Stimulated activated CD8-positive, alpha-beta memory T cell treated with anti-CD3 and anti-CD28 coated beads, Interleukin-12 subunit alpha, Interleukin-12 subunit beta, amount 100 ng/mL, for 1 hour (primary cell): Measurements from ENCODE around the gene PALMD.

ENCODE experiments used
- DNase-seq: peaks from one replicate; pipeline ENCODE4 v3.0.0-alpha.2; 2020; ENCODE audit warnings: low read depth

The PALMD gene

DNA sequence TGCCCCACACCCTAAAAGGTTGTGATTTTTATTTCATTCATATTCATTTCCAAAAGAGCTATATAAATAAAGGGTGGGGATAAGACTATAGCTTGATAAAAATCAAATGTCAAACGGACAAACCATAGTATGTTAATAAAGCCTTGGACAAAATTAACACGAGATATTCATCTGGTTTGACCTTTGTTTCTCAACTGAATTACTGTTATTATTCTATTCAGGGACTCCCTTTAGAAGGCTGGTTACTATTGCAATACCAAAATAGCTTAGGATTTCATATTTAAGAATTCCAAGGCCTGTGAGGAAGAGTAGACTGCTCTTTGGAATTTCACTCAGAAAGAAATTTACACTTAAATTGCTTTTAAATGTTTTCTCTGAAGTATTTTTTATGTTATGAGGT, 10.2 kb upstream of the PALMD start:
- DNase-seq, result no peak

DNA sequence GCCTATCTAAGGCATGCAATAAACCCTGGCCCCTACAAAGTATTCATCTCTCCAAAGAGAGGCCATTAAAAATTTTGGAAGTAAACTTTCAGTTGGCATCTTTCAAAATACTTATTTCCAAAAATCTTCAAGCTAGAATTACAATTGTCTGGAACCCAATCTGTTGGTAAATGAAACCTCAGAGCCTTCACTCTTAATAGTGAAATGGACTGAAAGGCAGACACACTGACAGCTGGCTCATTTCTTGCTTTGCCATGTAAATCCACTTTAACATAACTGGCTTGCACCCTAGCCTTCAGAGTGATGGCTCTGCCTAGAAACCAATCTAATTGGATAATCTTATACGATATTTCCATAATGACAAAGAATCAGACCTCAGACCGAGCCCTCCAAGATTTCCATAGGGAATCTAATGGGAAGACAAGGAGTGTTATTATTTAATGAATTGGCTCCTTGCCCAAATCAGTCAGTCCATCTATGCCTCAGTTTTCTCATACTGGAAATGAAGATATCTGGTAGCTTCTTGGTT, 9.2 kb upstream of the PALMD start:
- DNase-seq, result no peak

- DNase-seq, result no peak
These were observed 7.1 kb upstream of the PALMD start for GRCh38 chr1:99638853-99639252.

GRCh38 chr1:99639408-99639807, 6.5 kb upstream of the PALMD start:
- no peak for DNase-seq

DNA sequence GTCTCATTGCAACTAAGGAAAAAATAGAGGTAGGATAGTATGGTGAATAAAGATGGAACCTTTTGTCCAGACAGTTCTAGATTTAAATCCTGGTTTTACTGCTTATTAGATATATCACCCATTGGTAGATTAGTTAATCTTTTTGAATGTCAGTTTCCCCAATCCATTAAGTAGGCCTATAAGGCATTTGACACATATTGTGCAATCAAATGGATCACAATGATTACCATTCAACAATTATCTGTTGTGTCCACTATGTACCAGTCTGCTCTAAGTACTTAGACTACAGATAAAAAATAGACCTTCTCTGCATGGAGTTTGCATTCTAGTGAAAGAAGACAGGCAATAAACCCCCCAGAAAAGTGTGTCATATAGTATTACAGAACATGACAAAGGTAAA, 6.0 kb upstream of the PALMD start:
- no peak for DNase-seq

DNA sequence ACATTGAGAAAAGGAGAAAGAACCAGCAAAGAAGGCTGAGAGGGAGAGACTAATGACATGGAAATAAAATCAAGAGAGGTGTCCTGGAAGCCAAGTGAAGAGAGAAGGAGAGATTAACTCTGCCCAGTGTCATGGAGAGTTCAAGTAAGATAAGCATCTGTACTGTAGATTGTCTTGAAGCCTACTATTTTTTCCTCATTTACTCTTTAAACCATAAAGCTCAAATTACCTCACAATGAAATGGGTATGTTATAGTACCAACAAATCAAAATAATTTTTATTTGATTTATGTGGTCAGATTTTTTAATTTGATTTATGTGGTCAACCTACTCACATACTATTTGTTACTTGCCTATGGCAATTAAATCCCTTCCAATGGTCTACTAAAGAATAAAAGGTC, 5.2 kb upstream of the PALMD start:
- DNase-seq, result no peak

- DNase-seq, result no peak
These were observed 4.4 kb upstream of the PALMD start for GRCh38 chr1:99641558-99641957.

GRCh38 chr1:99642053-99642452, 3.9 kb upstream of the PALMD start:
- DNase-seq, result no peak

DNA sequence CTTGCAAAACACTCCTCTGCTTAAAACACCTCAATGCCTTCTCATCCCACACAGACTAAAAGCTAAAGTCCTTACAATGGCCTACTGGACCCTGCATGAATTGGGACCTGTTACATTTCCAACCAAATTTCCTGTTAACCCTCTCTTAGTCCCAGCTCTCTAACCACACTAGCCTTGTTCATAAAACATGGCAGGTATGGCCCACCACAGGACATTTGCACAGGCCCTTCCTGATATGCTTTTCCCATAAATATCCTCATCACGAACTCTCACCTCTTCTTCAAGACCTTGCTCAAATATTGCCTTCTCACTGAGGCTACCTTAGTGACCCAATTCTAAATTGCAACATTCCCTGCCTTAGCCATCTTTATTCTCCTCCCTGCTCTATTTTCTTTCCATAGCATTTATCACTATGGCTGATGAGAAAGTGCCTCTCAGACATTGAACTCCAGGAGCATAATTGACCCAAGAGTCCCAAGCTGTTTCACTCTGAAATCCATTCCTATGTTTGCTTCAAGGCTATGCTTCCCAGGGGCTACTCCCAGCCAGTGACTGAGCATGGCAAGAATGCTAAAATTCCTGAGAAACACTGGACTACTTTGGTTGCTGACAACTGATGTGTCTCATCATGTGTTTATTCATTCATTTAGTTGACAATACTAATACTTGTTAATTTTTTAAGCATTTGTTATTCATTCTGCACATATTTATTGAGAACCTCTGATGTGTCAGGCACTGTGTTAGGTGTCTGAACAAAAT, 2.7 kb upstream of the PALMD start:
- no peak for DNase-seq

GRCh38 chr1:99644279-99645004, 1.5 kb upstream of the PALMD start:
- DNase-seq, result no peak

DNA sequence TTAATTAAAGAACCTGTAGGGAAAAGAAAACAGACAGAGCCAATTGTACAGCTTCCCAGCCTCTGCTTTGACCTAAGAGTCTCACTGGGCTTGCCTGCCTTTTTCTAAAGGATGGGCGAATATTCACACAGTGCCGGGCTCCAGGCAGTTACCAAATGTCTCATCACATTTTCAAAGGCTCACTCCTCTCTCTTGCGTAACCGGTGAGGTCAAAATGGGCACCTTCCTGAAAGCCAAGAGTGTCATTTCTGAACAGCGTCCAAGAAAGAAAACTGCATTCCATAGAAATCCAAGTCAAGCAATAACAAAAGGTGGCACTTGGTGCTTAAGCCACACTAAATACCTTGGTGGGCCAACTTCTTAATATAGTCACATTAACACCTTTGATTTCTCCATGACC, 710 bp upstream of the PALMD start:
- no peak for DNase-seq

- DNase-seq, result no peak
These were observed 955 bp downstream of the PALMD start for GRCh38 chr1:99646868-99647267.

DNA sequence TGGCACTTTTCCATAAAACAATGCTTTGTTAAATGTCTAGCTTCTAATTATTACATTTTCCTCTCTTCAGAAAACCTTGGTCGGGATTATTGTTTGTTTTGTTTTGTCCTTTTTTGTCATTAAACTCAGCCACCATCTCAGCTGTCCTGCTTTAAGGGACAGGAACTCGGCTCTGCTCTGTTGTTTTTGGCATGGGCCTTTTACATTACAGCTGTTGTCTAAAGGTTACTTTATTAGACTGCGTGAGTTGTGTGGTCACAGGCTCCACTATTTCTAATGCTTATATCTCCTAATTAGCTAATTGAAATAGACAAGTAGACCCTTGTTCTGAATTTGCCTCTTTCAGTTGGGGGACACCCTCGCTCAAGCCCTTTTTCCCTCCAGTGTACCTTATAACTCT, 1.6 kb downstream of the PALMD start:
- no peak for DNase-seq

GRCh38 chr1:99648107-99648506, 2.2 kb downstream of the PALMD start:
- no peak for DNase-seq

DNA sequence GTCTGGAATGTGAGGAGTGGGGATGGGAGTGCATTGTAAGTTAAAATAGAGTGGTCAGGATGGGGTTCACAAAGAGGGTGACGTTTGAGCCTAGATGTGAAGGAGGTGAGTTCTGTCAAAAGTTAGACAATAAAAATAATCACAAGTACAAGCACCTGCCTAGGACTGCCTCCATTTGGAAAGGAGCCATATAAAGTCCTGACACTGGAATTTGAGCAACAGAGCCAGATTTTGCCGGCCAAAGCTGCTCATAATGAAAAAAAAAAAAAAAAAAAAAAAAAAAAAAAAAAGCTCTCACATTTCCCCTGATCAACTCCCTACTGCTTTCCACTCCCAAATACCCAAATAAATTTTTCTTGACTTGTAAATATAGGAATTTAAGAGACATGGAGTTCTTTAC, 4.1 kb downstream of the PALMD start:
- DNase-seq, result no peak

GRCh38 chr1:99650773-99651437, 5.0 kb downstream of the PALMD start:
- DNase-seq, result no peak

DNA sequence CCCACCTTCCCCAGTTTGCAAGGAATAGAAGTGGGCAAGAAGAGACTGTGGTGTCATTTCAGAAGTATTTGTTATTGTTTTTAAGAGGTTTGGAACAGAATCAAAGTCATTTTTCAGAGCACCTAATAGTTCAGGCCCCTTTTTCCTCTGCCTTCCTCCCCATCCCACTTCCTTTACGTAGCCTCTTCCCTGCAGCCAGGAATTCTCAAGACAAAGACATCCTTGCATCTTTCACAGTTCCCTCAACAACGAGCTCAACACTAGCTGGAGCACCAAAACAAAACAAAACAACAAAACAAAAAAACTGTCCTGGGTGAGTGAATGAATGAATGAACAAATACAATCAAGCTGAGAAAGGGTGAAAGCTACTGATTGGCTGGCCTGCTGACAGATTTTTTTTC, 7.0 kb downstream of the PALMD start:
- no peak for DNase-seq

- no peak for DNase-seq
These were observed 9.5 kb downstream of the PALMD start for GRCh38 chr1:99655376-99655775.

DNA sequence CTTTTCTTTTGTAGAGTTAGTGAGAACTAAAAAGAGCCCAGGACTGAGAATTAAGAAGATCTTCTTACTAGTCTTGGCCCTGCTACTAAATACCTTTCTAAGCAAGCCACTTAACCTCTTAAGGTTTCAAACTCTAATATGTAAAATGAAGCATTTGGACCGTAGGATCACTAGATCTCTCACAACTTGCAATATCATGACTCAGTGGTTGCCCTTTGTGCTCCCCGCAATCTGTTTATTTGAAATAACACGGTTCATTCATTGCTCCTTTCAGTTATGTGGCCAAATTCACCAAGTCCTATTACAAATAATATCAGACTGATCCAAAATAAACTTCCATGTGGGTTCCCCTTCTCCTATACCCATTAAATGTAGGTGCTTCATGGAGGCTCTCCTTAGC, 10.8 kb downstream of the PALMD start:
- no peak for DNase-seq

DNA sequence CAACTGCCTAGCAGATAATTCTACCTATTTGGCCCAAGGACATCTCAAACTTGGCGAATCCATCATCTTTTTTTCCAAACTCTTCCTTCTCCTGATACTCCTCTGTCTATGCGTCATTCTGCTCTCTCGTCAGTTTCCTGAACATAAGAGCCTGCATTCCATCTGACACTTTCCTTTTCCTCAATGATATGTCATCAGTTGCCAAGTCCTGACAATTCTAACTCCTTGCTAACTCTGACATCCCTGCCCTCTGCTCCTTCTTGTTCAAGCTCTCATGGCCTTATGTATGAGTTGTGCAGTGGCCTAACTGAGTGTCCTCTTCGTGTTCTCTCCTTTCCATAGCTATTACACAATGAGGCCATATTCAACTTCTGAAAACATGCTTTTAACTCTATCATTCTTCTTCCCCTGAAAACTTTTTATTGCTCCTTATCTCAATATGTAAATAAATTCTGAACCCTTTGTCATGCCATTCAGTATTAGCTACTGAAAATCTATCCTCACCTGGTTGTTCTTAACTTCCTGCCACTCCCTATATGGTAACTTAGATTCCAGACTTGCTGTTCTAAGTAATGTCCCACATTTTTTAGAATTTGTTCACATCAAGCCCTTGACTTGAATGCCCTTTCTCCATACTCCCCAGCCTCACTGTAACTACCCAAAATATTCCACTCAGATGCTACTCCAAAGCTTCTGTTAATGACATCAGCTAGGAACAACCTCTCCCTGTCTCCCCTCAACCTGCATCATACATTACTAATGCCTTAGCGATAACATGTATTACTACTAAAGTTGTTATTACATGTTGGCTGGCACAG, 11.5 kb downstream of the PALMD start:
- DNase-seq, result no peak

- no peak for DNase-seq
These were observed 12.0 kb downstream of the PALMD start for GRCh38 chr1:99658031-99658290.

GRCh38 chr1:99659755-99660210, 13.9 kb downstream of the PALMD start:
- DNase-seq, result no peak
